G401 (cell line): ENCODE results near the gene PACRGL. TPM values are rescaled to one million over a fixed set of nuclear protein-coding genes. Genes with fewer than 3 reads are reported as not detected.

Source experiments
- DNase-seq: peaks from one replicate; pipeline ENCODE4 v3.0.0-alpha.2; 2015; ENCODE audit warnings: low spot score
- in situ Hi-C: cut with HindIII; loops from 2 replicates; pipeline ENCODE4 v1.10.0; 2016; ENCODE audit warnings: low sequenced_read_pairs, mixed read lengths
- total RNA-seq: library from RNA; depleted of rRNA; stranded (reverse); fragments of >200 nt; shearing (Covaris generic); gene quantifications from 2 replicates; pipeline ENCODE4 v1.2.3, GENCODE V29; 2014; rRNA removed

PACRGL gene
- total RNA-seq: 13.9 and 35.8 TPM in 2 replicates

DNA sequence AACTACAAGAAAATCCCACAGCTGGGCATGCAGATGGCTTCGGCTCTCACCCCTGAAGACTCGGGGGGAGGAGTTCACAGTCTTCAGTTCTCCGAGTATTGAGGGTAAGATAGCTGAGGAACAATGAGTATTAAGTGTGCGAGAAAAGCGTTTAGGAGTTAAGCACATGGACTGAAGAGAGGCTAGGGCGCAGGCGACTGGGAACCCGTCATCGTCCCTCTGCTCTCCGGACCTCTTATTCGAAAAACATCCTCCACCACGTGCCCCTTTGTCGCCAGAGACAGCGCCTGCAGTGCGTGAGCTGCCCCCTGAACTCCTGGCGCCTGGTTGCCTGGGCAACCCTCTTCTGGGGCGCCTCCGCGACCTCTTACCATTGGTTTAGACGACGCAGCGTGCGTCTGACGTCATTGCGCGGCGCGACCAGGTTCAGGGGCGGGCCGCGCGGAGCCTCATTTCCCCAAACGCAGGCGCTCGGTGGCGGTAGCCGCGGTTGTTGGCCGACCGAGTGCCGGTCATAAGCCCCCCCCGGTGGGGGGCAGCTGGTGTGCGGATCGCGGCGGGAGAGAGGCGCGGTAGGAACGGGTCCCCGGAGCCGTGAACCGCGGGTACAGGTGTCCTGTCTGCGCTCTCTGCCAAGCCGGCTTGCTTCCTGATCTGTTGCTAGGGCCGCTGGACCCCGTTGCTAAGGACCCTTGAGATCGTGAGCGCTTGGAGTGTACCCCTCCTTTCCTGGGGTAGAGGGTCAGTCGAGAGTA is at the start of gene PACRGL:
TSS of gene PACRGL (plus strand) at position 452 of the 755 bp plus-strand sequence. CDS start 4,024 bp downstream, outside the sequence.
- in situ Hi-C loops: no loop called here
- DNase-seq: peak; percentile 96

DNA sequence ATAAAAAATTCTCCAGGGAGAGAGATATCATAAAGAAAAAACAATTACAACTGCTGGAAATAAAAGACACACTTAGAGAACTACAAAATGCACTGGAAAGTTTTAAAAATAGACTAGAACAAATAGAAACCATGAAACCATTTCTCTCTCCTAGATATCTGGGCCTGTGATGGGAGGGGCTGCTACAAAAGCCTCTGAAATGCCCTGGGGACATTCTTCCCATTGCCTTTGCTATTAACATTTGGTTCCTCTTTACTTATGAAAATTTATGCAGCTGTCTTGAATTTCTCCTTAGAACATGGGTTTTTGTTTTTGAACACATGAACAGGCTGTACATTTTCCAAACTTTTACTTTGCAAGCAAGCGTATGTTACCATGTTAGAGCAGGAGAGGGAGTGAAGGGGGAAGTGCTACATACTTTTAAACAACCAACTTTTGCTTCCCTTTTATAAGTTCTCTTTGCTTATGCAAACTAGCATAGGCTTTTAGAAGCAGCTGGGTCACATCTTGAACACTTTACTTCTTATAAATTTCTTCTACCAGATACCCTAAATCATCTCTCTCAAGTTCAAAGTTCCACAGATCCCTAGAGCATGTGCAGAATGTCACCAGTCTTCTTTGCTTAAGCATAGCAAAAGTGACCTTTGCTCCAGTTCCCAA is 47.9 kb upstream of the PACRGL start:
- DNase-seq: no peak
- in situ Hi-C loops: no loop called here

DNA sequence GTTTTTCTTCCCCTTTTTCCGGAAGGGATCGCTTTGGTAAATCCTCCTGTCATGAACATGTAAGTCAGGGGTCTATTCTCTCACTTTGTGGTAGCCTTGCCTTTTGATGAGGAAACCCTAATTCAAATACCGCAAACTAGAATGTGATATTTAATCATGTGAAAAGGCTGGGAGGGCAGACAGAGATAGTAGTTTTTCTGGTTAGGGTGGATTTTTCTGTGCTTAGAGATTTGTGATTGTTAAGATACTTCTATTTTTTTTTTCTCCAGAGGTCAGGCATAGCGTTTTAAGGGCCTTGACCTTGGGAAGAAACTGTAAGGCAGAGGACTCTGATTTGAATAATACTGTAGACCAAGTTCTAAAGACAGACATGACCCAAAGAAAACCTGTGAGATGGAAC is 41.8 kb upstream of the PACRGL start:
- in situ Hi-C loops: no loop called here
- DNase-seq: no peak

DNA sequence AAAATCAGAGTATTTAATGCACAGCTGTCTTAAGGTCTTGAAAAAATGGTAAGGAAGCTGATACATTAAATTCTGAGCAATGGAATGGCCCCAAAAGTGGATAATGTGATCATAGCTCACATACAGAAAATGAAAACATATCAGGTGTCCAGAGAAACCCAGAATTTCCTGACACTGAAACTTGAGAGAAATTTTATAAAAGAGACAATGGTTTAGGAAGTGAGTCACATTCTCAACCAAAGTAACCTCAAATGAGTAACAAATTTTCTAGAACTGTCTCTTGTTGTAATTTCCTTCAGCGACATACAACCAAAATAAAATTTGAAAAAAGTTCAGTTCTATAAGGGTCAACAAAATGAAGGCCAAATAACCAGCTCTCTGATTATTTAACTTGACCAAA is 37.4 kb upstream of the PACRGL start:
- in situ Hi-C loops: no loop called here
- no peak for DNase-seq

DNA sequence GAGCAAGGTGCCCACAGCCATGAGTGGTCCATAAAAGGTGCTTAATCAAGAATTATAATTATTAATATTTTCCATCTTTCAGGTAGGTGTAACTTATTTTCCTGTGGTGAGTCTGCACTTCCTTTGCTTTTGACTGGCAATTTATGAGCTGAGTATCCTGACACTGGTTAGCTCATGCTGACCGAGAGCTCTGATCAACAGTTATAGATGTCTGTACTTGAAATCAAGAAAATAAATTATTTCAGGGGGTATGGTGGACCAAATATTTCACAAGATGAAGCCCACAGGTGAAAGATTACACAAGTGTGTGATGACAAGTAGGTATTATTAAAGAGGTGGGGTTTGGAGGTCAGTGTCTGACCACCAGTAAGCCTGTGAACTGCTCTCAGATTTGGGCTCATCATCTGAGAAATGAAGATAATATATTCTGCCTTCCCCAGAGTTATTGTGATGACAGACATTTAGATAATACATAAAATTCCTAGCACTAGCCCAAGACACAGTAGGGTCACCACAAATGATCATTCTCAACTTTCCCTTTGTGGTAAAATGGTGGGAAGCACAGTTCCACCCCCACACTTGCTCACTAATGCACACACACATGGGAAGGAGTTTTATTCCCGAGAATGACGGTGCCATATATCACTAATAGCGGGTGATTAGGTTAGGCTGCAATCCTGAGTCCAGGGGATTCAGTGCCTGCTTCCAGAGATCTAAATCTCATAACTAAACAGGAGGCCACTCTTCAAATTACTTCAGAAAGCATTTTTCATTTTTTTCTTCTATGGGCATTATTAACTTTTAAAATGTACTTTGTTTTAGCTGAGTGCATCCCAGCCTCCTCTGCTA is 34.0 kb upstream of the PACRGL start:
- DNase-seq: no peak
- in situ Hi-C loops: no loop called here

DNA sequence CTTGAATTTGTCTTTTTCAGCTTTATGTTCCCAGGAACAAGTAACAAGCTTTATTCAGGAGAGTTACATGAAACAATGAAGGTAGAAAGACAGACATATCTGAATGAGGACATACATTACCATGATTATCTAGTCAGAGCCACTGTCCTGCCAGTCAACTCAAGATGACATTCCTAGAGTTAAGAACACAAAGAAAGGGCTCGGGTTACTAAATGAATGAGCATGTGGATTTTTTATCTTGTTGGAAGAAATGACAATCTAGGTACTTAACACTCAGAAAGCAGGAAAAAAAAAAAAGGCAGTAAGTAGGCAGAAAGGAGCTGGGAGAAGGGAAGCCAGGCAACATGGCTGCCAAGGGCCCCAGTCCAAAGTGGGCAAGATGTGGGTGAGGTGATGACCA is 28.0 kb upstream of the PACRGL start:
- no peak for DNase-seq
- in situ Hi-C loops: no loop called here

DNA sequence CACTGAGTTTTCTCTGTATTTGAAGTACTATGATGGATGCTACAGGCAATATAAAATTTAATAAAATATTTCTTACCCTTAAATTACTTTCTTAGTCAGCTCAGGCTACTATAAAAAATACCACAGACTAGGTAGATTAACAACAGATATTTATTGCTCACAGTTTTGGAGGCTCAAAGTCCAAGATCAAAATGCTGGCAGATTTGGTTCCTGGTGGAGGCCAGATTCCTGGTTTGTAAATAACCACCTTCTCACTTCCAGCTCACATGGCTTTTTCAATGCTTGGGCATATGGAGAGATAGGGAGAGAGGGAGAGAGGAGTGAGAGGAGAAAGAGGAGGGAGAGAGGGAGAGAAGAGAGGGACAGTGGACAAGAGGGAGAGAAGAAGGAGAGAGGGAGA is 24.5 kb upstream of the PACRGL start:
- no peak for DNase-seq
- in situ Hi-C loops: no loop called here

DNA sequence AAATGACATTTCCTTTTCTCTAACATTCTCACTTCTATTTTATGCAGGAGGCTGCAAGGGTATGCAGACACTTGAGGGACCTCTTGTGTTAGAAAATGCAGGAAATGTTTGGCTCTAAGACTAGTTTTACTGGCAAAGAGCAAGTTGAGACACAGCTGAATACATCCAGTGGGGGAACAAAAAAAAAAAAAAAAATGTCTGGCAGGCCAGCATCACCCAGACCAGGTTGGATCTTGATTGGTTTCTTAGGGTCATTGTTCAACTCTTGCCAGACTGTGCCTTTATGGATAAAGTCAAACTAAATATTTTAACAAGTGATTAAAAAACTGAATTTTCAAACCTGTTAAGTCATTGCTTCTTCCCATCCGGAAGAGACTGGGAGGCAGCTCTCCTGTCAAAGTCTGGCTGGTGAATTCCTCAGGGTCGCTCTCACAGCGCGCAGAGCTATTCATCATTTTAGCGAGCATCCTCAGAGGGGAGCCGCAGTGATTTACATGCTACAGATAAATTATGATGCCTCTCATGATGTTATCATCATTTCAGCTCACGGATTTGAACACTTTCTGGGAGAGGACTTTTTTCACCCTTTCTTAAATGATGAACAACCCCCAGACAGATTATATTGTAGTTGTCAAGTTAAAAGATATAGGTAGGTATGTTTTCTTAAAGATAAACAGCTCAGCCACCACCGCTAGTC is 23.6 kb upstream of the PACRGL start:
- in situ Hi-C loops: no loop called here
- DNase-seq: no peak

DNA sequence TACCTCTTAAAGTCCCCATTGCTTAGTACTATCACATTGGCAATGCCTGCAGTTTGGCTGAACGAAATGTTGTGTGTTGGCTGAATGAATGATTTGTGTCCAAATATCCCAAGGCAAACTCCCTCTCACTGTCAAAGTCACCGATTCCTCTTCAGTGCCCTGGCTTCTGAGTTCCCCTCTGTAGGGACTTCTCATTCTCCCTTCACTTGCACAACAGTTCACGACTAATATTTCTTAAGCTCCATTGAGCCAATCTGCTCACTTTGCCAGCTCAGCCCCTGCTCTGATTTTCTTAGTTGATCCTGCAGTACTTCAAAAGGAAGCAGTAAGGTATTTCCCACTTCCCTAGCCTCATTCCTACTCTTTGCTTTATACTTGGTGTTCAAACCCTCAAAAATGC is 21.9 kb upstream of the PACRGL start:
- DNase-seq: no peak
- in situ Hi-C loops: no loop called here

DNA sequence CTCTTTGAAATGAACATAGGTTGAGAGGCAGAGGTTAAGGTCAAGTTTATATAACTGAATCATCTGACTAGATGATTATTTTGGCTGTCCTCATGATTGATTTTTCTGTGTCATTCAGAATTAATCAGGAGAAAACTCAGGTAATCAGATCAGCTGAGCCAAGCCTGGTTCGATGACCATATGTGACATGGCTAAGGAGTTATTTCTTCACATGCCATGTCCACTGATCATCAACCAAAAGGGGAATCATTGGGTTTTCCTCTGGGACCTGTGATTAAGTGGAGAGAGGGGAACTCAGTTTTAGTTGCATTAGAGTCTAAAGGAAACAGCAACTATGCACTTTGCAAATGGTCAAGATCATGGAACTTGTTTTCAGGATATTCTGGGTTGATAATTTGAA is 20.3 kb upstream of the PACRGL start:
- DNase-seq: no peak
- in situ Hi-C loops: no loop called here

DNA sequence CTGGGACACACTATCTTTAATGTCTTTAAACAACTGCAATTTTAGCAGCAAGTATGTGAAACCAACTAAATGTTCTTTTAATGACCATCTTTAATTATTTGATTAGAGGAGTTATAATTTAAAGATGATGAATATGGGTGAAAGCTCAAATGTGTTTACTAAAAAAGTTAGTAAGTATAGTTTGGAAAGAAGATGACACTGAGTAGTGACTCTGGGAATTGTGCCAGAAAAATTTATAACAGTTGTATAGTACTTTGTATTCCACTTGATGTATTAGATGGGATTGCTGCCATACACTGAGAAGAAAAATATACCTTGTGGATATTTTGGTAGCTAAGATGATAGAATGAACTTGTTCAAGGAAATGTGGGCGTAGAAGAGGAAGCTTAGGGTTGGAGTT is 19.5 kb upstream of the PACRGL start:
- in situ Hi-C loops: no loop called here
- no peak for DNase-seq

DNA sequence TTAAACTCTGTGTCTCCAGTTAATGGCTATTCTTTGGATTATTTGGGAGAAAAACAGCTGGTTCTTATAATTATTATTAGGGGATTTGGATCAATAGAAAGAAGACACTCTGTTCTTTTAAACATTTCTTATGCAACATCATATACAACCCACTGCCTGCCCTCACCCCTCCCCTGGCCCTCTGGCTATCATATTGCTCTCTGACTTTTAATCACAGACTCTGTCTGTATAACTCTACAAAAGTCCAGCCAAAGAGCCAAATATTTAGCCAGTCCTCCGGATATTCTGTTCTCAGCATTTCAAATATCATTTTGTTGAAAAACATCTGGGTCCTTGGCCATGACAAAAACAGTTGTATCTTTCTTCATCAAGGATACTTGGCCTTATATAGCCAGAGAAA is 19.0 kb upstream of the PACRGL start:
- DNase-seq: no peak
- in situ Hi-C loops: no loop called here

DNA sequence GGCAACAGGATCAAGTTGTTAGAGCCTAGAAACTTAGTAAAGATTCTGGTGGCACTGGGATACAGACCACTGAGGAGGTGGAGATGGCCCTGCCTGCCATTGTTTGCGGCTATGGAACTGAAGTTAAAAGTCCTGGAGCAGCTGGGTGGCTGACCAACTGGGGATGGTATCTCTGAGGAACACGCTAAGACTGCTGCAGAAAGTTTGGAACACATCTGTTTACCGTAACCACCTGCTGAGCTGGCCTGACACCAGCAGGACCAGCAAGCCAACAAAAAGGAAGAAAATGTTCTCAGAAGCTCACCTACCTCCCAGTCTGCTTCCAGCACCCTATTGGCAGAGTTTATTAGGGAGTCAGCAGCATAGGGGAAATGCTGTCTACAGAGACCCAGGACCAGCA is 17.4 kb upstream of the PACRGL start:
- in situ Hi-C loops: no loop called here
- no peak for DNase-seq

DNA sequence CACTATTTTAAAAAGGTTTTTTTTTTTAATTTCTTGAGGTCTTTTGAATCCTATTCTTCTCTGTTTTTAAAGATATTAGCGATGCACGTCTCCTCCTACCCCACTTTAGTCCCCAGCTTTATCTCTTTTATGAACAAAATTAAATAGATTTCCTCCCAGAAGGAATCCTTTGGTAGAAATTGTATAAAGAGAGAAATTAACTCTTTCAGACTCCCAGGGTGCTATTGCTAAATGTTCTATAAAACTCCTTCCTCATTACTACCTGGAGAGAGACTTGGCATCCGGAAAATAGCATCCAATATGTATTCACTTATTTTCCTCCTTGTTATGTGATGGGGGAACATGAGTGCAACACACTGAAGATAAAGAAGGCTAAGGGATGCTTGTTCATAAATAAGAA is 16.5 kb upstream of the PACRGL start:
- DNase-seq: no peak
- in situ Hi-C loops: no loop called here

DNA sequence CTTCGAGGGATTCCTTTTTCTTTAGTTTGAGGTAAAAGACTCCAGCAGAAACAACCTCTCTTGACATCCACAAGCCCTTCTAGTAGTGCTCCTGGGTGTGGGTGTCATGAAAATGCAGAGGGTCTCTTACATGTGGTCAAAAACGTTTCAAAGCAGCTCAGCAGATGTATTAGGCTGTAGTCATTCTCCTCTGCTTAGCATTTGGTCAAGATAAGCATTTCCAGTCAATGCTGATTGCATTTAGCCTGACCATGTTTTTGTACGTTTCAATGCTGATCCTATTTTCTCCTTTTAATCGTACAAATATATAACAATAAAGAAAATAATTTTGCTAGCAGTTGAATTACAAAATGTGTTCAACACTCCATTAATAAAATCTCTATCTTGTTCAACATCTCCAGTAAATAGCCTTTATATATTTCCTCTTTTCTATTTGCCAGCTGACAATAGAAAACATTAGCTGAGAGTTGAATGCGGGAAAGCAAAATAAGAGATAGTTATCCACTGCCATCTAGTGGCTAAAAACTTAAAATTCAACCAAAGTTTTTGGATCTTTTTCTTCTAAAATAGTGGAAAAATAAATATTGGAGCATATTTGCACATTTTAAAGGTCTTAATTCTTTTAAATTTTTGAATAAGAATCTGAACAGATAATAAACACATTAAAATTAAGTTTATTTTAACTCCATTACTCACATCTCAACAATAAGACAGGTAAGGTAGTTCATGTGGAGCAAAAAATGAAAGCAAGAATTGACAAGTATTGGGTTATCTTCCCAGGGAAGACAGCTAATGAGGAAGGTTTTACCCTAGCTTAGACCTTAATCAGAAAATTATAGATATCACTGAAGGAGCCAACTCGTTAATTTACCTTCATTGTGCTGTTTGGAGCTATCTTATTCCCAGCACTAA is 15.2 kb upstream of the PACRGL start:
- DNase-seq: peak; percentile 25

DNA sequence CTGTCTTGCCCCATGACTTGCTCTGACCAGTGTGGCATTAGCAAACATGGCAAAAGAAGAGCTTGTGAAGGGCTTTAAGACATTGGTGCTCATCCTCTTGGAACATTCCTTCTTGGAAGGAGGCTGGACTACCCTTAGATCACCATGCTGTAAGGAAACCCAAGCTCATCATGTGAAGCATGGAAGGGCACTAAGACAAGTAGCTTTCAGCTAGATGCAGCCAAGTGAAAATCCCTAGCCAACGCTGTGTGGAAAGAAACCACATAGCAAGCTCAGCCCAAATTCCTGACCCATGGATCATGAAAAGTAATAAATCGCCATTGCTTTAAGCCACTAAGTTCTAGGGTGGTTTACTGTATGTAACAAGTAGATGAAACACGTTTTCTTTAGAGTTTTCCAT is 12.4 kb upstream of the PACRGL start:
- in situ Hi-C loops: no loop called here
- DNase-seq: no peak

More for the DNA sequence above, 15.2 kb upstream of the PACRGL start:
- in situ Hi-C loops: no loop called here

DNA sequence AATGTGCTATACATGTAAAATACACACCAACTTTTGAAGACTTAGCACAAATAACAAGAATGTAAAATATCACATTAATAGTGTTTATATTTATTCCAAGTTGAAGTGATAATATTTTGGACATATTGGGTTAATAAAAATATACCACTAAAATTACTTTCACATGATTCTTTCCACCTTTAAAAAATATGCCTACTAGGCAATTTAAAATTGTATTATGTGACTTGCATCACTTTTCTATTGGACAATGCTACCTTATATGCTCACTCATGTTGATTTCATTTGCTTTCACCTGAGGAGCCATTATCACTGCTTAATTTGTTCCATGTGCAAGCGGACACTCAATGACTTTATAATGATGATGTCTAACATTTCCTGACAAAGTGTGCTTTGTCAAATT is 3.4 kb upstream of the PACRGL start:
- in situ Hi-C loops: no loop called here
- DNase-seq: no peak

DNA sequence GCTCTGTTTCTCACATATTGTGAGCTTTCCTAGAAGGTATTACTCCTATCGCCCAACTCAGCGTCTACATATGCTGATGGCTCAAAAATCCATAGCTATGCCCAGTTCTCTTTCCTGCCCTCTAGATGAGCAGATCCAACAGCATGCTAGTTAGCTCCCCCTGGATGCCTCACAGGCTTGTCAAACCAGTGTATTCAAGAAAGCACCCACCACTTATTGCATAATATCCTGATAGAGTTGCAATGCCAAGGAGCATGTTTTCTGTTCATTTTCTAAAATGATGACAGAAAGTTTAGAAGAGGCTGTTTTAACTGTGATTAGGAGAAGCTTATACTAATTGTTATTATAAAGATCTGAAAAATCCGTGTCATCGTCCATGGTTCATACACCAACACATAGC is 1.9 kb upstream of the PACRGL start:
- in situ Hi-C loops: no loop called here
- DNase-seq: no peak

DNA sequence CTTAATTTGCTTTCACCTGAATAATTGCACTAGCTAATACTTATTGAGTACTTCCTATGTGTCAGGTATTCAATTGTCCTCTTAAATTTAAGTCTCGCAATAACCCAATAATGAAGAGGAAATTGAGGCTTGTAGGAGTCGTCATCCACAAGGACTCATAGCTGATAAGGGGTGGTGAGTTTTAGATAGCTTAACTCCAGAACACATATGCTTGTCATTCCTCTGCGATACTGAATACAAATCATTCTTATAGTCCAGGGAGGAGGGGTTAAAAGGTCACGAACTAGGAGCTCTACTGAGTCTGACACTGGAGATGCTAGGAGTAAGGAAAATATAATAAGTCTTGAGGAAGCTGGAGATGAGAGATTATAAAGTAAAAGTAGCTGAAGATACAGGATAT is 1.4 kb upstream of the PACRGL start:
- in situ Hi-C loops: no loop called here
- no peak for DNase-seq
